Naive B cell (primary cell): ENCODE results near the gene CARMIL1. TPM values are rescaled to one million over a fixed set of nuclear protein-coding genes. Genes with fewer than 3 reads are reported as not detected.
A peak's percentile ranks its signal among the peaks of the same experiment; 100 is the strongest.

Source experiments
- ATAC-seq, 2 donors: fragments of 150-1000 bp; cut with Tn5 transposase; 2 replicates each; pipeline ENCODE4 v1.10.0; 2021; ENCODE audit warnings: low read depth in 2 of 2, mild to moderate bottlenecking in 2 of 2, moderate library complexity in 2 of 2
- DNase-seq: peaks from one replicate; pipeline ENCODE4 v3.0.0; 2022
- H3K27ac Mint-ChIP-seq, 6 donors: one replicate each; pipeline ENCODE4 v1.8.0; 2020 to 2022; ENCODE audit warnings: mild to moderate bottlenecking in 6 of 6, mixed read lengths in 6 of 6, moderate library complexity in 5 of 6, inconsistent platforms in 2 of 6
- H3K27me3 Mint-ChIP-seq, 3 donors: one replicate each; pipeline ENCODE4 v1.8.0; 2021 to 2022; ENCODE audit warnings: mixed read lengths in 3 of 3, mild to moderate bottlenecking in 1 of 3
- H3K36me3 Mint-ChIP-seq, 2 donors: one replicate each; pipeline ENCODE4 v1.8.0; 2020 to 2022; ENCODE audit warnings: mixed read lengths in 2 of 2, inconsistent platforms in 1 of 2, mild to moderate bottlenecking in 1 of 2
- H3K4me1 Mint-ChIP-seq, 3 donors: one replicate each; pipeline ENCODE4 v1.8.0; 2020 to 2022; ENCODE audit warnings: mixed read lengths in 3 of 3, inconsistent platforms in 1 of 3, mild to moderate bottlenecking in 1 of 3, moderate library complexity in 1 of 3
- H3K4me3 Mint-ChIP-seq, 8 donors: one replicate each; pipeline ENCODE4 v1.8.0; 2020 to 2022; ENCODE audit warnings: mild to moderate bottlenecking in 8 of 8, mixed read lengths in 8 of 8, moderate library complexity in 8 of 8, inconsistent platforms in 2 of 8
- H3K9me3 Mint-ChIP-seq, 7 donors: one replicate each; pipeline ENCODE4 v1.8.0; 2020 to 2022; ENCODE audit warnings: mixed read lengths in 7 of 7, mild to moderate bottlenecking in 5 of 7, inconsistent platforms in 2 of 7, moderate library complexity in 1 of 7
- polyA plus RNA-seq, 6 donors: library from polyadenylated mRNA; unstranded; fragments of 300-500 nt; fragmentation: Illumina TruSeq; gene quantifications; one replicate each; pipeline ENCODE4 v1.2.3, GENCODE V29; 2021; ENCODE audit warnings: low read depth in 6 of 6

Gene CARMIL1
- polyA plus RNA-seq, 6 donors from 2014 or later: 0.39 to 7.3 (median 6.3) TPM; not detected in 1

DNA sequence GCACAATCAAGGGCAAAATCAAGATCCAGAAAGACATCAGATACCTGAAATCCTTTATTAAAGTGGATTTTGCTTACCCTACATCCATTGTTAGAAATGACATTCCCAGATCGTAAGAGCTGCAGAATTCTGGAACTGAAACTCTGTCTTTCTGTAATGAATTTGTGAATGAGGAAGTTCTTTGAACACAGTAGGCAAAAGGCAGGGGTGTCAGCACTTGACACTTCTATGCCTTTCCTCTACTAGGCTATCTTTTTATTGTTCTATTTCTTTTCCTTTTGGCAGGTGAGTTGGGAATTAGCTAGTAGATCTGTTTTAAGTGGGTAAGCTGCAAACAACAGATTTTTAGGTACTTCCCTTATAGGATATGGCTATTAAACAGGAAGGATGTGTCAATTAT is 126.3 kb downstream of the CARMIL1 start:
- peak; percentile 46 for DNase-seq
- H3K9me3 Mint-ChIP-seq: no peaks in the 10 kb centered on the region
- no peak overlapping the region for H3K27ac Mint-ChIP-seq
- H3K4me3 Mint-ChIP-seq: no peak overlapping the region
- ATAC-seq: peak; percentile 74 to 75
- H3K4me1 Mint-ChIP-seq: peaks cover 0 to 12% (median 4%) of the 10 kb centered on the region in 3 donors
- no peaks in the 10 kb centered on the region for H3K36me3 Mint-ChIP-seq
- H3K27me3 Mint-ChIP-seq: no peaks in the 10 kb centered on the region

DNA sequence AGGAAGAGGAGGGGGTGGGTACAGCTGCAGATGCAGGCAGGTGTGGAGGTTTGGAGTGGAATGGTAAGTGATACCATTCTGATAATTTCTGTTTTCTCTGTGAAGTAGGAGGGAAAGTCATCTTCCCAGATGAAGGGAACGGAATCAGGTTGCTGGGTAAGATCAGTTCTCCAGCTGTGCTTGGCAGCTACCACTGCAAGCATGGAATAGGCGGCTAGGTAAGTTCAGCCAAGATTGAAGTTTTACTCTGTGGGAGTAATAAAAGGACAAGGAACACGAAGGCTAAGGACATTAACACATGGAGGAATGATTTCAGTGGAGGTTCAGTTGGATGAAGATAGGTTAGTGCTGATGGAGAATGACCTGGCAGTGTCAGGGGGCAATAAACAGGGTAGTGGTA is 128.3 kb downstream of the CARMIL1 start:
- H3K36me3 Mint-ChIP-seq: no peaks in the 10 kb centered on the region
- H3K4me1 Mint-ChIP-seq: peaks cover 0 to 12% (median 4%) of the 10 kb centered on the region in 3 donors
- ATAC-seq (no peak), DNase-seq (no peak)
- no peaks in the 10 kb centered on the region for H3K9me3 Mint-ChIP-seq
- no peak overlapping the region for H3K27ac Mint-ChIP-seq
- no peak overlapping the region for H3K4me3 Mint-ChIP-seq
- H3K27me3 Mint-ChIP-seq: no peaks in the 10 kb centered on the region

DNA sequence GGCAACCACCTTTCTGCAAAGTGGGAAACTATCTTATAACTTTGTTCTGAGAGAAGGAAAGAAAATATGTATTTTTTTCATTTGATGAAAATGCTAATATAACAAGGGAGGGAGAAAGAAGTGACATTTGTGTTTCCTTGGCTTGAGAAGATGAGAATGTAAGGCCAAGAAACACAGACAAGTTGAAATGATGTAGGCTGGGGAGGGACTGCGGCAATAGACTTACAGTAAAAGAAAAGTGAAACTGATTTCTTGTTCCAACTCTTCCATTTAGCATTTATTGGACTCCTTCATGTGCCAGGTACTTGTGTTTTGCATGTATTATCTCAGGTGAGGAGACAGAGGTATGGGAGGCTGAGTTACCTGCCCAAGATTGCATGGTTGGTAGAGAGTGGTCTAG is 130.9 kb downstream of the CARMIL1 start:
- Mint-ChIP-seq H3K36me3 (no peaks in the 10 kb centered on the region), H3K9me3 (no peaks in the 10 kb centered on the region), H3K27ac (peak overlapping the region in 2 of 6 donors; percentile 16 to 47), H3K27me3 (peaks cover 0 to 8% (median 0%) of the 10 kb centered on the region in 3 donors), H3K4me1 (peaks cover 4 to 17% (median 9%) of the 10 kb centered on the region in 3 donors), H3K4me3 (peak overlapping the region in 4 of 8 donors; percentile 3 to 58 (median 48))
- no peak for ATAC-seq
- no peak for DNase-seq

DNA sequence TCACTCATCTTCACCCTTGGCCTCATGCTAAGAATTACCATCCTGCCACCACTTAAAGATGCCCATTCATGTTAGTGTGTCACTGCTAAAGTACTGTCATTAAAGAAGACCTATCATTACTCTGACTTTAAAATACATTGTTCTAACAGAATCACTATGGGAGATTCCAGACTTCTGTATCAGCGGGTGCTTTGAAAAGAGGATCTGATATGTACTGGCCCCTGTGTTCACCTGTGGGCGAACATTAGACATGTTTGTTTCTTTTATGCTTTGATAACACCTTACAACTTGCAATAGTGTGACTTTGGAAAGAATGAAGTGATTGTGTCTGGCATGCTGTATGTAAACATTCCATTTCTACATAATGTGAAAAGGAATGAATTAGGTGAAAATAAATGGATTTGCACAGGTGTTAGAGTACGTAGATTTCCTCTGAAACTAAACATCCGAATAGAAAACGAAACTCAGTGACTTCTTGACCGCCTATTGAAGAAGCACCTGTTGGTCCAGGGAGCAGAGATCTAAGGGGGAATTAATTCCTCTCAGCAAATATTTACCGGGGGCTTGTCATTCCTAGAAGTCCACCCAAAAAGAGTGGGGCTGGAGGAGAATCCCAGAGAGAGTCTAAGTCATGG is 132.3 kb downstream of the CARMIL1 start:
- Mint-ChIP-seq H3K27me3 (peaks cover 0 to 20% (median 0%) of the 10 kb centered on the region in 3 donors), H3K27ac (peak overlapping the region in 1 of 6 donors; percentile 45), H3K4me3 (no peak overlapping the region), H3K36me3 (no peaks in the 10 kb centered on the region), H3K9me3 (no peaks in the 10 kb centered on the region), H3K4me1 (peaks cover 4 to 17% (median 9%) of the 10 kb centered on the region in 3 donors)
- ATAC-seq (no peak), DNase-seq (no peak)

DNA sequence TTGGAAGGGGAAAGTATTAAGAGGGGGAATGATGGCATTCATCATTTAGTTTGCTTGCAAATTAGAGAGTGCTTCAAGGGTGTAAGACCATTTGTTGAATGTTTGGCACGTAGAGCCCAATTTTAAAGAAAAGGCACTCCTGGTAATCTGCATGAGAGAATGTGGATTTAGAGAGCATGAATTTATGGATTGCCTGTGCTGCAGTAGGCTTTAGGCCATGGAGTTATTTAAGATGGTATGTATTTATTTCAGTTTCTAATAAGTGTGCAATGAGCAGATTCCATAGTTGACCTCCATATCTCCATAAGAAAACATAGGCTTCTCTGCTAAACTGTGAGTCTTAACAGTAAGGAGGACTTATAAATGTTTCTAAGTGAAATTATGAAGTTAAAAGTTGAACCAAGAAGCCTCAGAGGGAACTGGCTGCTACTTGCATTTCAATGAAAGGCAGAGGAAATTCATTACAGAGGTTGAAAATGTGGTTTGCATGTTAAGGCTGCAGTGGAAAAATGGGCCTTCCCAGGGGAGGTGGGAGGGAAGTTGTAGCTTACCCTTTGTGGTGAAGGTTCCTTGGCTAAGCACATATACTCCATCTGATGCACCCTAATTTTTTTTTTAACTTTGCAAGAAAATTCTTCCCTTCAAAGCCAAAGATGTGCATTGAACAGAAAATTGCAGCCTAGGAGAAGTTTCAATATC is 134.2 kb downstream of the CARMIL1 start:
- H3K27me3 Mint-ChIP-seq: peaks cover 0 to 26% (median 0%) of the 10 kb centered on the region in 3 donors
- H3K36me3 Mint-ChIP-seq: no peaks in the 10 kb centered on the region
- DNase-seq: no peak
- H3K4me1 Mint-ChIP-seq: peaks cover 4 to 17% (median 9%) of the 10 kb centered on the region in 3 donors
- H3K27ac Mint-ChIP-seq: peak overlapping the region in 2 of 6 donors; percentile 17 to 42
- H3K4me3 Mint-ChIP-seq: no peak overlapping the region
- no peaks in the 10 kb centered on the region for H3K9me3 Mint-ChIP-seq
- ATAC-seq: no peak

DNA sequence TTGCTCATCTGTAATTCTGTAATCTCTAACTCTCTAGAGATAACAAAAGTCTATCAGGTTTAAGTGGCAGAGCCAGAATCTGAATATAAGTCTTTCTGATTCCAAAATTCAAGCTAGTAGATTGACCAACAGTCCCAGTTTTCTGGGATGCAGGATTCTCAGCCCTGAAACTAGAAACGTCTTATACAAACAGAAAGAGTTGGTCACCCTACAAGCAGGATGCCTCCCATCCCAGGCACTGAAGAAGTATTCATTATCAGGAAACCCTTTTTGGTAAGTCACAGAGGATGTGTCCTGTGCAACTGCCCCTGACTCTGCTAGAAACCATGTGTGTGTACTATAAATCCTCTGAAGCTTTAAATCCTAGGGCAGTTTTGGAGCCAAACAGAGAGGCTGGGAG is 135.0 kb downstream of the CARMIL1 start:
- Mint-ChIP-seq H3K27me3 (peaks cover 0 to 26% (median 0%) of the 10 kb centered on the region in 3 donors), H3K4me3 (no peak overlapping the region), H3K36me3 (no peaks in the 10 kb centered on the region), H3K4me1 (peaks cover 4 to 17% (median 9%) of the 10 kb centered on the region in 3 donors), H3K9me3 (no peaks in the 10 kb centered on the region), H3K27ac (no peak overlapping the region)
- ATAC-seq (no peak), DNase-seq (no peak)

DNA sequence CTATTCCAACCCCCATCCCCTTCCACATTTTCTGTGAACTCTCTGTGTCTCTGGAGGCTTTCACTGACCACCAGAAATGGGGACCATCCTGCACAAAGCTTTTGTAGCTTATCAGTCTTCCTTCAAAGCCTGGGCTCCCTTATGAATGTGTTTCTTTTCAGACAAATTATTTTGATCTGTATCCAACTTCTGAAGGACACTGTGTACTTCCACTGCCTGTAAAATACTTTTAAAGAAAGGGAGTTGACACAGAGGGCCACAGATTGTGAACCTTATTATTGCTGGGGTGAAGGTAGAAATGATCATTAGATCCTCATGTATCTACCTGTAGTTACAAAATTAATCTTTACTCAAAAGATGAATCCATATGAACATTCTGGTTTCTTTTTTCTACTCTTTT is 135.6 kb downstream of the CARMIL1 start:
- no peak overlapping the region for H3K4me3 Mint-ChIP-seq
- peaks cover 4 to 17% (median 9%) of the 10 kb centered on the region in 3 donors for H3K4me1 Mint-ChIP-seq
- no peak overlapping the region for H3K27ac Mint-ChIP-seq
- H3K36me3 Mint-ChIP-seq: peaks cover 0 to under 1% of the 10 kb centered on the region in 2 donors
- ATAC-seq: no peak
- DNase-seq: no peak
- H3K9me3 Mint-ChIP-seq: peaks cover 0 to 6% (median 0%) of the 10 kb centered on the region in 7 donors
- peaks cover 0 to 26% (median 0%) of the 10 kb centered on the region in 3 donors for H3K27me3 Mint-ChIP-seq

DNA sequence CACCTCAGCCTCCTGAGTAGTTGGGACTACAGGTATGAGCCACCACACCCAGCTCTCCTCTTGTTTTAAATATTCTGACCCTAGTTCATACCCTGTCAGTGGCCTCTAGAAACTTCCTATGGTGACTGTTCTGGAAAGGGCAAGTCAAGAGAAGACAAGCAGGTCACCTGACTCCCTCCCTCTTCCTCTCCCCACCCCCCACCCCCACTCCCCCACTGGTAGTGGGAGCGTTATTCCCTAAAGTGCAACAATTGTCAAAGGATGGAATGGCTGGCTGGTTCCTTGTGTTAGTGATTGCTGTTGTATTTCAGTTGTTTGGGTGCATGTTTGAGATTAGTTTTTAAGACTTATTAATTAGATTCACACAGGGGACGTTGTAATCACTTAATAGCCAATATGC is 136.1 kb downstream of the CARMIL1 start:
- DNase-seq (no peak), ATAC-seq (no peak)
- Mint-ChIP-seq H3K36me3 (peaks cover 4 to 5% of the 10 kb centered on the region in 2 donors), H3K4me3 (no peak overlapping the region), H3K27me3 (peaks cover 0 to 26% (median 0%) of the 10 kb centered on the region in 3 donors), H3K27ac (peak overlapping the region in 1 of 6 donors; percentile 4), H3K9me3 (peaks cover 0 to 11% (median 3%) of the 10 kb centered on the region in 7 donors), H3K4me1 (peaks cover 4 to 14% (median 9%) of the 10 kb centered on the region in 3 donors)

DNA sequence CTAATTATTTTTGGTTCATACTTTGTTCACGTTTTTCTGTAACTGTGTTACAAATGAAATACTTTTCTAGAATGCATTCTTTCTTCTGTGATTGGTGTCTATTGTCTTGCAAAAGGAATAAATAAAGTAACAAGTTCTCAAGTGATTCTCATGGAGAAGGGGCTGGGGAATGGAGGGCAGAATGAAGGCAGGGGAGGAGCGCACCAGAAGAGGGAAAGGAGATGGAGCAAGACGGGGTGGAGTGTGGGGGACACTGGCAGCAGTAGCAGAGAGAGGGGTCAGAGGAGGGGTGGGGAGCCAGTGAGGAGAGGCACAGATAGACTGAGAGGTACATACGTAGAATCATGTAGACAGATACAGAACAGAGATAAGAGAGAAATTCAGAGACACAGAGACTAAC is 136.5 kb downstream of the CARMIL1 start:
- peak overlapping the region in 1 of 6 donors; percentile 21 for H3K27ac Mint-ChIP-seq
- H3K27me3 Mint-ChIP-seq: peaks cover 0 to 26% (median 0%) of the 10 kb centered on the region in 3 donors
- peaks cover 4 to 13% (median 9%) of the 10 kb centered on the region in 3 donors for H3K4me1 Mint-ChIP-seq
- H3K9me3 Mint-ChIP-seq: peaks cover 0 to 15% (median 3%) of the 10 kb centered on the region in 7 donors
- DNase-seq: no peak
- ATAC-seq: no peak
- H3K36me3 Mint-ChIP-seq: peaks cover 8% of the 10 kb centered on the region in 2 donors
- H3K4me3 Mint-ChIP-seq: no peak overlapping the region

DNA sequence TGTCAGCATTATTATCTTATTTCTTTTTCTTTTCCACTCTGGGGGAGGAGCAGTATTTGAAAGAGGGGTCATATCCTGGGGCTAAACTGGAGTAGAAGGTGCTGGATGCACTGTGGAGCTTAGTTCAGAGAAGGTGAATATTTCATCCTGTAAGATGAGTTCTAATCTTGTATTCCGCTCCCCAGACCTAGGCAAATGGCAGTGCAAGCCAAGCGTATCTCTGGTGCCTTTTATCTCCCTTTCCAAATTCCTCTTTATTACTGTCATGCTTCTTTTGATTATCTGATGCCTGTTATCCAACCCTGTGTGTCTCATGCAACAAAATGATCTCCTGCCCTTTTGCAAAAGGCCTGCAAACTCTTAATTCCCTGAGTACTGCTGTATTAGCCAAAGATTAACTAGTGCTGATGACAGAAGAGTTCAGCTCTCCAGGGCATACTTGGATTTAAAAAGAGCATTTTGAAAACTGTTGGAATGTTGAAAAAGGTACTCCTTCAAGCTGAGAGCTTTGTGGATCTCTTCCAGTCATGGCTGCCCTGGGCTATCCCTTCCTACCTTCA is 138.0 kb downstream of the CARMIL1 start:
- H3K9me3 Mint-ChIP-seq: peaks cover 0 to 19% (median 3%) of the 10 kb centered on the region in 7 donors
- H3K27ac Mint-ChIP-seq: no peak overlapping the region
- no peak overlapping the region for H3K4me3 Mint-ChIP-seq
- peaks cover 8 to 9% of the 10 kb centered on the region in 2 donors for H3K36me3 Mint-ChIP-seq
- ATAC-seq (no peak), DNase-seq (no peak)
- peaks cover 0 to 26% (median 0%) of the 10 kb centered on the region in 3 donors for H3K27me3 Mint-ChIP-seq
- H3K4me1 Mint-ChIP-seq: peaks cover 4 to 13% (median 9%) of the 10 kb centered on the region in 3 donors

DNA sequence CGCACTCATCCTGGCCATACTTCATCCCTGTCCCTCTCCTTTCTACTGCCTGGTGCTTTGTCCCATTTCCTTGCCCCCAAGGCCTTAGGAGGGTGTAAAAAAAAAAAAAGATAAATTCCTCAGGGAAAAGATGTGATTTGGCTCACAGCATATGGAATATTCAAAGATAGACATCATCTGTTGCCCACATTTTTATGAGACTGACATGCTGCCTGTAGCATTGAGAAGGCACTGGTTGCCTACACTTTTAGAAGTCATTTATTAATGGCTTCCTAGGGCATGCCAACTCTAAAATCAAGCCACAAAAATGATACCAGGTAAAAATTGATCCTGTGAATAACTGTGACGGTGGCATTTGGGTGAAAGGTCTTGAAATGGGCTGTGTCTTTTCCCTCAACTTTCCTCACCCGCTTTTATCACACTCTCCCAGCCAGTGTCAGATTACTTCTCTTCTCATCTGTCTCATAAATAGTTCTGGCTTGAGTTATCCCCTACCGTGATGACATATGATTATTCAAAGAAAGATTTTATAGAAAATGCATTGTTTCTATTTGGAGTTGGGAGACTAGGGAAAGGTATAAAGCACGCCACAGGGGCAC is 139.4 kb downstream of the CARMIL1 start:
- Mint-ChIP-seq H3K27me3 (peaks cover 0 to 17% (median 0%) of the 10 kb centered on the region in 3 donors), H3K9me3 (peaks cover 0 to 19% (median 3%) of the 10 kb centered on the region in 7 donors), H3K27ac (peak overlapping the region in 1 of 6 donors; percentile 8), H3K36me3 (peaks cover 8 to 9% of the 10 kb centered on the region in 2 donors), H3K4me1 (peaks cover under 1 to 6% (median 1%) of the 10 kb centered on the region in 3 donors), H3K4me3 (no peak overlapping the region)
- DNase-seq (no peak), ATAC-seq (no peak)

DNA sequence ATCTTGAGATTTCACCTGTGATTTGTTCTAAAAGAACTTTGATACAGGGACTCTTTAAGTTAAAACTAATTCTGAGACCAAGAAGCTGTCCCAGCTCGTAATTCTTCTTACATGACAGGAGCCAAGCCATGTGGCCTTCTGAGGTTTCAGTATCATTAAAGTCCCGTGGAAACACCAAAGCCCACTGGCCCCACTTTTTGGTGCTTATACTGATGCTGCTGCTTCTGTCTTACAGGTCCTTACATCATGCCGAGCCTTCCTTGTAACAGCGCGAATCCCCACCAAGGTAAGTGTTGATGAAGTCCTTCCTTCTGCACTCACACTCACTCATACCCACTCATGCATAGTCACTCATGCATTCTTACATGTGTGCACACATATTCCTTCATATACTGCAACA is 140.7 kb downstream of the CARMIL1 start:
- Mint-ChIP-seq H3K27me3 (peaks cover 0 to 17% (median 0%) of the 10 kb centered on the region in 3 donors), H3K4me1 (no peaks in the 10 kb centered on the region), H3K9me3 (peaks cover 0 to 19% (median 3%) of the 10 kb centered on the region in 7 donors), H3K4me3 (no peak overlapping the region), H3K36me3 (peaks cover 8 to 9% of the 10 kb centered on the region in 2 donors), H3K27ac (no peak overlapping the region)
- DNase-seq (no peak), ATAC-seq (no peak)

DNA sequence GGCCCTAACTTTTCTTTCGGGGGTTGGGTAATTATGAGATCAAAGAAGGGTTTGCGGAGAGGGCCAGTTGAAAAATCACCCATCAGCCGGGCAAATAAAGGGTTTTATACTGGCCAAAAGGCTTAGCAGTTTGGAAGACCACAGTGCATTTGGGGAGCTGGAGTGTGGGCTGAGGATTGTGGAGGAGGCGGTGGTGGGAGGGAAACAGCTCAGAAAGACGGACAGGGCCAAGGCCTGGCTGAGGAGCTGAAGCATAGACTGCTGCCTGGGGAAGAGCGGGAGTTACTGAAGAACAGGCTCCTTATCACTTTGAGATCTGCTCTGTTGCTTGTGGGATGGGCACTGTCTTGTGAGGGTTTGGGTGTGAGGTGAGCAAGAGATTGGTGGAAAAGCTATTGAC is 144.2 kb downstream of the CARMIL1 start:
- Mint-ChIP-seq H3K4me1 (no peaks in the 10 kb centered on the region), H3K4me3 (no peak overlapping the region), H3K27me3 (no peaks in the 10 kb centered on the region), H3K36me3 (peaks cover 8 to 9% of the 10 kb centered on the region in 2 donors), H3K27ac (peak overlapping the region in 1 of 6 donors; percentile 40), H3K9me3 (peaks cover 0 to 19% (median 3%) of the 10 kb centered on the region in 7 donors)
- DNase-seq (no peak), ATAC-seq (no peak)
